ENCODE results near the gene TJP1. TPM values are rescaled to one million over a fixed set of nuclear protein-coding genes. Genes with fewer than 3 reads are reported as not detected.

TJP1 gene
- total RNA-seq, 2 donors from 2014 or later, result 131 to 145 TPM

DNA sequence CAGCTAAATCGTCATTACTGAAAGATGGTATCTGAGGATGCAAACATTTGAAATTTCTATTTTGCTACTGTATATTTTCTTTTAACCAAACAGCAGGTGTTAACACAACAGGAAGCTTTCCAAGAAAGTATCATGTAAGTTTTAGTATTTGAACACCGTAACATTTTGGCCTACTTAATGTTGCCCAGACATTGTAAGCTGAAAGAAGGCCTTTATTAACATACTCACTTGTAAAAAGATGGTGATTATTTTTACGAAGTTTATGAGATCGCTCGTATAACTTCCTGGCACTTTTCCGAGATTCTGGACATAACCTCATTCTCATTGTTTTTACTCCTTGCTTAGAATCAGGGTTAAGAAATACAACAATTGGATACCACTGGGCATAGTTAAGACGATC is 95.7 kb downstream of the TJP1 start:
- no peaks in the 10 kb centered on the region for H3K4me1 ChIP-seq (ENCODE audit: control insufficient read depth, insufficient read depth, low read length)
- H3K4me1 Mint-ChIP-seq, result peaks cover 7% of the 10 kb centered on the region
- H3K9me3 ChIP-seq (ENCODE audit: control insufficient read depth, low read length), result peaks cover 38% of the 10 kb centered on the region
- no peak overlapping the region for H3K27ac ChIP-seq (ENCODE audit: low read depth, low read length)
- H3K9ac ChIP-seq (ENCODE audit: extremely low read depth, low read length, poor library complexity, severe bottlenecking), result no peak overlapping the region
- H3K27me3 ChIP-seq (ENCODE audit: control insufficient read depth, insufficient read depth, low read length, poor library complexity, severe bottlenecking), result no peaks in the 10 kb centered on the region
- TF ChIP-seq, protein P1, sequence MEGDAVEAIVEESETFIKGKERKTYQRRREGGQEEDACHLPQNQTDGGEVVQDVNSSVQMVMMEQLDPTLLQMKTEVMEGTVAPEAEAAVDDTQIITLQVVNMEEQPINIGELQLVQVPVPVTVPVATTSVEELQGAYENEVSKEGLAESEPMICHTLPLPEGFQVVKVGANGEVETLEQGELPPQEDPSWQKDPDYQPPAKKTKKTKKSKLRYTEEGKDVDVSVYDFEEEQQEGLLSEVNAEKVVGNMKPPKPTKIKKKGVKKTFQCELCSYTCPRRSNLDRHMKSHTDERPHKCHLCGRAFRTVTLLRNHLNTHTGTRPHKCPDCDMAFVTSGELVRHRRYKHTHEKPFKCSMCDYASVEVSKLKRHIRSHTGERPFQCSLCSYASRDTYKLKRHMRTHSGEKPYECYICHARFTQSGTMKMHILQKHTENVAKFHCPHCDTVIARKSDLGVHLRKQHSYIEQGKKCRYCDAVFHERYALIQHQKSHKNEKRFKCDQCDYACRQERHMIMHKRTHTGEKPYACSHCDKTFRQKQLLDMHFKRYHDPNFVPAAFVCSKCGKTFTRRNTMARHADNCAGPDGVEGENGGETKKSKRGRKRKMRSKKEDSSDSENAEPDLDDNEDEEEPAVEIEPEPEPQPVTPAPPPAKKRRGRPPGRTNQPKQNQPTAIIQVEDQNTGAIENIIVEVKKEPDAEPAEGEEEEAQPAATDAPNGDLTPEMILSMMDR (conservative IDR thresholded peaks at IDR 0.05), result no peak
- DNase-seq, result no peak
- 95 to 96% methylated on average over 6 to 7 of the region's 7 CpGs for WGBS, 2 experiments (ENCODE audit: insufficient coverage in 1 of 2, insufficient read length in 1 of 2)
- H3K27ac Mint-ChIP-seq, result no peak overlapping the region
- H3K36me3 ChIP-seq (ENCODE audit: control insufficient read depth, insufficient read depth, low read length), result peaks cover 93% of the 10 kb centered on the region
- no peaks in the 10 kb centered on the region for H3K27me3 Mint-ChIP-seq (ENCODE audit: insufficient read depth)
- peaks cover 97% of the 10 kb centered on the region for H3K36me3 Mint-ChIP-seq (ENCODE audit: low read depth)
- H3K4me3 Mint-ChIP-seq, result no peak overlapping the region
- H3K4me3 ChIP-seq (ENCODE audit: low read length), result no peak overlapping the region
- H3K9me3 Mint-ChIP-seq, result peaks cover 34% of the 10 kb centered on the region

- Histone ChIP-seq H3K27ac (ENCODE audit: low read depth, low read length) (no peak overlapping the region), H3K4me1 (ENCODE audit: control insufficient read depth, insufficient read depth, low read length) (no peaks in the 10 kb centered on the region), H3K36me3 (ENCODE audit: control insufficient read depth, insufficient read depth, low read length) (peaks cover 100% of the 10 kb centered on the region), H3K27me3 (ENCODE audit: control insufficient read depth, insufficient read depth, low read length, poor library complexity, severe bottlenecking) (no peaks in the 10 kb centered on the region), H3K9me3 (ENCODE audit: control insufficient read depth, low read length) (peaks cover 39% of the 10 kb centered on the region), H3K9ac (ENCODE audit: extremely low read depth, low read length, poor library complexity, severe bottlenecking) (no peak overlapping the region), H3K4me3 (ENCODE audit: low read length) (peak overlapping the region; percentile 6)
- TF ChIP-seq, protein P1 (conservative IDR thresholded peaks at IDR 0.05), result no peak
- WGBS, 2 experiments (ENCODE audit: insufficient coverage in 1 of 2, insufficient read length in 1 of 2), result 97% methylated on average over 3 of the region's 3 CpGs
- no peak for DNase-seq
- no peak overlapping the region for H3K27ac Mint-ChIP-seq
- no peaks in the 10 kb centered on the region for H3K27me3 Mint-ChIP-seq (ENCODE audit: insufficient read depth)
- no peak overlapping the region for H3K4me3 Mint-ChIP-seq
- H3K4me1 Mint-ChIP-seq, result peaks cover 7% of the 10 kb centered on the region
- peaks cover 97% of the 10 kb centered on the region for H3K36me3 Mint-ChIP-seq (ENCODE audit: low read depth)
- H3K9me3 Mint-ChIP-seq, result peaks cover 41% of the 10 kb centered on the region
Measured at GRCh38 chr15:29724026-29724425, 98.2 kb downstream of the TJP1 start.

GRCh38 chr15:29713784-29714183 is 108.5 kb downstream of the TJP1 start:
- H3K27me3 Mint-ChIP-seq (ENCODE audit: insufficient read depth), result no peaks in the 10 kb centered on the region
- no peak overlapping the region for H3K4me3 Mint-ChIP-seq
- Histone ChIP-seq H3K4me1 (ENCODE audit: control insufficient read depth, insufficient read depth, low read length) (no peaks in the 10 kb centered on the region), H3K9me3 (ENCODE audit: control insufficient read depth, low read length) (no peaks in the 10 kb centered on the region), H3K27me3 (ENCODE audit: control insufficient read depth, insufficient read depth, low read length, poor library complexity, severe bottlenecking) (no peaks in the 10 kb centered on the region), H3K9ac (ENCODE audit: extremely low read depth, low read length, poor library complexity, severe bottlenecking) (no peak overlapping the region), H3K4me3 (ENCODE audit: low read length) (no peak overlapping the region), H3K27ac (ENCODE audit: low read depth, low read length) (no peak overlapping the region), H3K36me3 (ENCODE audit: control insufficient read depth, insufficient read depth, low read length) (peaks cover 94% of the 10 kb centered on the region)
- DNase-seq, result no peak
- H3K27ac Mint-ChIP-seq, result no peak overlapping the region
- H3K36me3 Mint-ChIP-seq (ENCODE audit: low read depth), result peaks cover 86% of the 10 kb centered on the region
- H3K9me3 Mint-ChIP-seq, result no peaks in the 10 kb centered on the region
- TF ChIP-seq, protein P1 (conservative IDR thresholded peaks at IDR 0.05), result no peak
- peaks cover 10% of the 10 kb centered on the region for H3K4me1 Mint-ChIP-seq
